SK-N-MC (cell line): ENCODE results near the gene PELI1.

Source experiments
- EZH2 ChIP-seq: fragments of 200-600 bp; sonication (generic); IDR thresholded peaks from one replicate; pipeline ENCODE4 v1.6.1; 2017; ENCODE audit warnings: antibody characterized with exemption
- FOXP2 ChIP-seq: optimal IDR thresholded peaks from 2 replicates; pipeline ENCODE3; 2011; ENCODE audit warnings: mild to moderate bottlenecking, moderate library complexity; ENCODE audit not compliant: insufficient read depth; ENCODE audit errors: extremely low read length, control extremely low read depth
- POLR2AphosphoS5 ChIP-seq: IDR thresholded peaks from 2 replicates; pipeline ENCODE4 v1.6.1; 2012; ENCODE audit warnings: mild to moderate bottlenecking, low read depth, low read length, borderline replicate concordance

- TF ChIP-seq EZH2 = no peak
- TF ChIP-seq POLR2AphosphoS5 = no peak
- TF ChIP-seq FOXP2 = no peak
These were observed 22.0 kb upstream of the PELI1 start for GRCh38 chr2:64166212-64166611.
